GM23338 (cell line): ENCODE data around the gene INPP5A. TPM values are rescaled to one million over a fixed set of nuclear protein-coding genes. Genes with fewer than 3 reads are reported as not detected.

Experiments used
- ATAC-seq: fragments of 200-7000 bp; cut with Tn5 transposase; 3 replicates; pipeline ENCODE4 v1.9.1; 2020
- DNase-seq: peaks from one replicate; pipeline ENCODE4 v3.0.0-alpha.2; 2015; ENCODE audit warnings: low spot score
- H2AFZ ChIP-seq: fragments of 200-600 bp; sonication (generic); 2 replicates; pipeline ENCODE4 v1.8.0; 2016; ENCODE audit warnings: antibody characterized with exemption, mild to moderate bottlenecking, moderate library complexity
- H3F3A ChIP-seq: fragments of 200-600 bp; sonication (generic); replicated peaks from 2 replicates; pipeline ENCODE4 v1.8.0; 2017; ENCODE audit warnings: antibody characterized with exemption, mixed run types, low read depth
- H3K27ac ChIP-seq: fragments of 200-600 bp; sonication (generic); 2 replicates; pipeline ENCODE4 v1.6.1; 2016; ENCODE audit warnings: low read depth
- H3K27me3 ChIP-seq: fragments of 200-600 bp; sonication (generic); 2 replicates; pipeline ENCODE4 v1.8.0; 2016; ENCODE audit warnings: mild to moderate bottlenecking, mixed run types, moderate library complexity; ENCODE audit not compliant: insufficient read depth
- H3K36me3 ChIP-seq: fragments of 200-600 bp; sonication (generic); 2 replicates; pipeline ENCODE4 v1.8.0; 2016; ENCODE audit warnings: mild to moderate bottlenecking; ENCODE audit not compliant: insufficient read depth
- H3K4me1 ChIP-seq: fragments of 200-600 bp; sonication (generic); 2 replicates; pipeline ENCODE4 v1.8.0; 2016; ENCODE audit warnings: mild to moderate bottlenecking, moderate library complexity; ENCODE audit not compliant: insufficient read depth
- H3K4me2 ChIP-seq: fragments of 200-600 bp; sonication (generic); 2 replicates; pipeline ENCODE4 v1.7.1; 2017; ENCODE audit warnings: mixed run types
- H3K4me3 ChIP-seq: fragments of 200-600 bp; sonication (generic); 2 replicates; pipeline ENCODE4 v1.6.1; 2016; ENCODE audit warnings: mixed run types
- H3K79me2 ChIP-seq: fragments of 200-600 bp; sonication (generic); replicated peaks from 2 replicates; pipeline ENCODE4 v1.8.0; 2017; ENCODE audit warnings: mild to moderate bottlenecking; ENCODE audit not compliant: insufficient read depth
- H3K9me2 ChIP-seq: fragments of 200-600 bp; sonication (generic); 2 replicates; pipeline ENCODE4 v1.8.0; 2017; ENCODE audit not compliant: insufficient read depth
- H4K20me1 ChIP-seq: fragments of 200-600 bp; sonication (generic); replicated peaks from 2 replicates; pipeline ENCODE4 v1.8.0; 2017; ENCODE audit warnings: mild to moderate bottlenecking; ENCODE audit not compliant: insufficient read depth
- H3K27ac Mint-ChIP-seq: 2 replicates; pipeline ENCODE4 v1.8.0; 2020; ENCODE audit warnings: inconsistent platforms, mild to moderate bottlenecking, moderate library complexity, mixed read lengths
- H3K27me3 Mint-ChIP-seq: 3 replicates; pipeline ENCODE4 v1.8.0; 2022; ENCODE audit warnings: low read depth, mild to moderate bottlenecking, moderate library complexity, mixed read lengths, inconsistent platforms; ENCODE audit not compliant: insufficient read depth, poor library complexity
- H3K36me3 Mint-ChIP-seq: 3 replicates; pipeline ENCODE4 v1.8.0; 2021; ENCODE audit warnings: low read depth, mild to moderate bottlenecking, inconsistent platforms, moderate library complexity, mixed read lengths
- H3K4me1 Mint-ChIP-seq: 3 replicates; pipeline ENCODE4 v1.8.0; 2020; ENCODE audit warnings: mild to moderate bottlenecking, inconsistent platforms, mixed read lengths
- H3K4me3 Mint-ChIP-seq: 3 replicates; pipeline ENCODE4 v1.8.0; 2021; ENCODE audit warnings: moderate library complexity, mild to moderate bottlenecking, inconsistent platforms, mixed read lengths
- H3K9me3 Mint-ChIP-seq: 3 replicates; pipeline ENCODE4 v1.8.0; 2020; ENCODE audit warnings: moderate library complexity, mild to moderate bottlenecking, inconsistent platforms, mixed read lengths
- CREB1 ChIP-seq: fragments of 250-450 bp; sonication (Bioruptor Pico); IDR thresholded peaks from 2 replicates; pipeline ENCODE4 v1.5.0; 2020; ENCODE audit warnings: low read depth, mild to moderate bottlenecking, moderate library complexity
- ETS1 ChIP-seq: IDR thresholded peaks from 2 replicates; pipeline ENCODE4 v1.6.1; 2016; ENCODE audit warnings: antibody characterized with exemption
- JUNB ChIP-seq: IDR thresholded peaks from one replicate; pipeline ENCODE4 v1.6.1; 2016; ENCODE audit warnings: antibody characterized with exemption; ENCODE audit not compliant: unreplicated experiment
- ZNF462 ChIP-seq: fragments of 250-450 bp; sonication (Bioruptor Pico); IDR thresholded peaks from 2 replicates; pipeline ENCODE4 v1.5.0; 2020; ENCODE audit warnings: mild to moderate bottlenecking, moderate library complexity
- polyA plus RNA-seq: library from polyadenylated mRNA; unstranded; fragments of >200 nt; fragmentation: Nextera tagmentation; extraction: Ambion mirVana; gene quantifications from 2 replicates; pipeline ENCODE4 v1.2.1, GENCODE V29; 2016
- total RNA-seq: library from RNA; depleted of rRNA; stranded (reverse); fragments of >200 nt; shearing (Covaris generic); gene quantifications from 2 replicates; pipeline ENCODE4 v1.2.3, GENCODE V29; 2014

Gene INPP5A
- total and polyA plus RNA-seq, 2 experiments from 2014 or later, result 5.9 to 40.6 TPM

GRCh38 chr10:132696204-132696603 lies 158.6 kb downstream of the INPP5A start:
- TF ChIP-seq ETS1 (no peak), ZNF462 (CRISPR knock-in tag) (no peak)
- peaks cover 10% of the 10 kb centered on the region for H3K9me3 Mint-ChIP-seq
- no peak overlapping the region for H3K4me2 ChIP-seq

GRCh38 chr10:132696728-132697577 lies 159.4 kb downstream of the INPP5A start:
- Mint-ChIP-seq H3K4me3 (no peak overlapping the region), H3K4me1 (peaks cover 6% of the 10 kb centered on the region; the same call in 2 of the 3 replicates), H3K27me3 (no peaks in the 10 kb centered on the region), H3K27ac (no peak overlapping the region), H3K9me3 (peaks cover 10% of the 10 kb centered on the region), H3K36me3 (no peaks in the 10 kb centered on the region; the same call in 2 of the 3 replicates)
- H3K79me2 ChIP-seq, result no peaks in the 10 kb centered on the region
- H4K20me1 ChIP-seq, result no peaks in the 10 kb centered on the region
- H3K9me2 ChIP-seq, result no peaks in the 10 kb centered on the region
- DNase-seq (no peak), ATAC-seq (no peak)
- no peak for TF ChIP-seq JUNB
- no peak for TF ChIP-seq CREB1
- H3K4me3 ChIP-seq, result no peak overlapping the region
- no peak overlapping the region for H2AFZ ChIP-seq
- H3K27me3 ChIP-seq, result no peaks in the 10 kb centered on the region
- H3F3A ChIP-seq, result no peaks in the 10 kb centered on the region
- H3K27ac ChIP-seq, result no peak overlapping the region
- no peaks in the 10 kb centered on the region for H3K36me3 ChIP-seq
- H3K4me1 ChIP-seq, result no peaks in the 10 kb centered on the region
- no peak overlapping the region for H3K4me2 ChIP-seq

More at GRCh38 chr10:132696204-132696603, 158.6 kb downstream of the INPP5A start:
- Histone ChIP-seq H3K36me3 (no peaks in the 10 kb centered on the region), H3K9me2 (no peaks in the 10 kb centered on the region), H3F3A (no peaks in the 10 kb centered on the region), H3K4me3 (no peak overlapping the region), H3K27ac (no peak overlapping the region), H3K4me1 (no peaks in the 10 kb centered on the region), H3K27me3 (no peaks in the 10 kb centered on the region), H2AFZ (no peak overlapping the region), H3K79me2 (no peaks in the 10 kb centered on the region), H4K20me1 (no peaks in the 10 kb centered on the region)
- Mint-ChIP-seq H3K27me3 (no peaks in the 10 kb centered on the region), H3K36me3 (peaks cover 2% of the 10 kb centered on the region; the same call in 1 of the 3 replicates), H3K4me1 (peaks cover 6% of the 10 kb centered on the region; the same call in 2 of the 3 replicates), H3K4me3 (no peak overlapping the region), H3K27ac (no peak overlapping the region)
- ATAC-seq (no peak), DNase-seq (no peak)
